ENCODE results near the gene ISM2. TPM values are rescaled to one million over a fixed set of nuclear protein-coding genes. Genes with fewer than 3 reads are reported as not detected.

The ISM2 gene
- total RNA-seq, 2 donors from 2014 or later = 0.59 to 26.6 TPM

- H3K36me3 ChIP-seq = no peaks in the 10 kb centered on the region
- 92% methylated on average over 6 of the region's 8 CpGs for whole genome bisulfite sequencing
- no peaks in the 10 kb centered on the region for H3K9me3 ChIP-seq
- no peak overlapping the region for H3K27ac ChIP-seq
- TF ChIP-seq POLR2AphosphoS5 (IDR thresholded peaks at IDR 0.05) (no peak), CTCF (IDR thresholded peaks at IDR 0.05) (no peak), POLR2A (IDR thresholded peaks at IDR 0.05) (no peak)
- H3K4me3 ChIP-seq = no peak overlapping the region
- no peaks in the 10 kb centered on the region for H3K4me1 ChIP-seq (replicated peaks)
- DNase-seq (ENCODE audit: low spot score) = no peak
- H3K27me3 ChIP-seq (replicated peaks; ENCODE audit: insufficient read depth) = no peaks in the 10 kb centered on the region
- intact Hi-C loops (cut with DNase I) = no loop called here
These were observed 16.2 kb downstream of the ISM2 start for GRCh38 chr14:77482422-77482821.

- Histone ChIP-seq H3K9me3 (no peaks in the 10 kb centered on the region), H3K27me3 (replicated peaks; ENCODE audit: insufficient read depth) (no peaks in the 10 kb centered on the region), H3K36me3 (no peaks in the 10 kb centered on the region), H3K27ac (no peak overlapping the region), H3K4me1 (replicated peaks) (no peaks in the 10 kb centered on the region), H3K4me3 (no peak overlapping the region)
- 73% methylated on average over 1 of the region's 1 CpG for whole genome bisulfite sequencing
- TF ChIP-seq POLR2A (IDR thresholded peaks at IDR 0.05) = no peak
- no peak for TF ChIP-seq CTCF (IDR thresholded peaks at IDR 0.05)
- TF ChIP-seq POLR2AphosphoS5 (IDR thresholded peaks at IDR 0.05) = no peak
- intact Hi-C loops (cut with DNase I) = no loop called here
- DNase-seq (ENCODE audit: low spot score) = no peak
These were observed 19.8 kb downstream of the ISM2 start for GRCh38 chr14:77478796-77479195.

GRCh38 chr14:77478029-77478428 is 20.6 kb downstream of the ISM2 start:
- Histone ChIP-seq H3K36me3 (no peaks in the 10 kb centered on the region), H3K4me1 (replicated peaks) (no peaks in the 10 kb centered on the region), H3K4me3 (no peak overlapping the region), H3K27me3 (replicated peaks; ENCODE audit: insufficient read depth) (no peaks in the 10 kb centered on the region), H3K9me3 (no peaks in the 10 kb centered on the region), H3K27ac (no peak overlapping the region)
- DNase-seq (ENCODE audit: low spot score) = no peak
- TF ChIP-seq CTCF (IDR thresholded peaks at IDR 0.05) = no peak
- no peak for TF ChIP-seq POLR2A (IDR thresholded peaks at IDR 0.05)
- no peak for TF ChIP-seq POLR2AphosphoS5 (IDR thresholded peaks at IDR 0.05)
- intact Hi-C loops (cut with DNase I) = no loop called here
- WGBS = 89% methylated on average over 5 of the region's 5 CpGs

- intact Hi-C loops (cut with DNase I) = no loop called here
- no peak overlapping the region for H3K27ac ChIP-seq
- 86% methylated on average over 25 of the region's 35 CpGs for WGBS
- no peaks in the 10 kb centered on the region for H3K4me1 ChIP-seq (replicated peaks)
- TF ChIP-seq CTCF (IDR thresholded peaks at IDR 0.05) (no peak), POLR2AphosphoS5 (IDR thresholded peaks at IDR 0.05) (no peak), POLR2A (IDR thresholded peaks at IDR 0.05) (no peak)
- no peak for DNase-seq (ENCODE audit: low spot score)
- H3K9me3 ChIP-seq = no peaks in the 10 kb centered on the region
- no peaks in the 10 kb centered on the region for H3K36me3 ChIP-seq
- H3K27me3 ChIP-seq (replicated peaks; ENCODE audit: insufficient read depth) = no peaks in the 10 kb centered on the region
- H3K4me3 ChIP-seq = no peak overlapping the region
These were observed 23.0 kb downstream of the ISM2 start for GRCh38 chr14:77475432-77476115.

DNA sequence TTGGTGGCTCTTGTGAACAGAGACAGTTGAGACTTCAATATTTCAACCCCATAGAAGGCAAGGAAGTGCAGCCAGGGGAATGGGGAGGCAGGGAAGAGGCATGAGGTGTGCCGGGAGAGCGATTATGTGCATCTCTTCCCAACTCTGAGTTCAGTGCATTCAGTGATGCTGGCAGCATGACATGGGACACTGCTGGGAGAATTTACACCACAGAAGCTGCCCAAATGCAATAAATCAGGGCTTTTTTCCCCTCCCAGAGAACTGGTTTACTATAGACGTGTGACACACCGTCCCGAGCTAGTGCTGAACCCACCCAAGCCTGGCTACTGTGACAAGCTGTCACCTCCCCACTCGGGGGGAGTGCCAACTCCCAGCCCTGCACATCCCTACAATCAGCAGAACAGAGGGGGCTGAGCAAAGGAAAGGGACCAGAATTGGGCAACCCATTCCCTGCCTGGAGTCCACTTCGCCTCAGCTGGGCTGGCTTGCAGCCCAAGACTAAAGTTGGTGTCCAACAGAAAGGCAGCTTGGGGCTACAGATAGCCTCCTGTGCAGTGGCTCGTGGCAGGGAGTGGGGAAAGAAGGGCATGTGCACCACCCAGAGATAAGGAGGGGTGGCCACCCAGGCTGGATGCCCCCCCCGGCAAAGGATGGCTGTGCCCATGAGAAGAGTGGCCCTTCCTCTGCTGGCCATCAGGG is 24.0 kb downstream of the ISM2 start:
- no peaks in the 10 kb centered on the region for H3K36me3 ChIP-seq
- H3K27ac ChIP-seq = no peak overlapping the region
- intact Hi-C loops (cut with DNase I) = no loop called here
- no peaks in the 10 kb centered on the region for H3K4me1 ChIP-seq (replicated peaks)
- TF ChIP-seq POLR2AphosphoS5 (IDR thresholded peaks at IDR 0.05) (no peak), POLR2A (IDR thresholded peaks at IDR 0.05) (no peak), CTCF (IDR thresholded peaks at IDR 0.05) (no peak)
- 45% methylated on average over 9 of the region's 9 CpGs for WGBS
- no peaks in the 10 kb centered on the region for H3K9me3 ChIP-seq
- no peaks in the 10 kb centered on the region for H3K27me3 ChIP-seq (replicated peaks; ENCODE audit: insufficient read depth)
- no peak for DNase-seq (ENCODE audit: low spot score)
- H3K4me3 ChIP-seq = no peak overlapping the region

Measured in prostate gland (tissue), 2 donors.